Activated CD8-positive, alpha-beta T cell treated with anti-CD3 and anti-CD28 coated beads for 36 hours (primary cell): Measurements from ENCODE around the gene INKA2. TPM values are rescaled to one million over a fixed set of nuclear protein-coding genes. Genes with fewer than 3 reads are reported as not detected.

Source experiments
- ATAC-seq: fragments of 200-7000 bp; cut with Tn5 transposase; one replicate; pipeline ENCODE4 v1.10.0; 2021; ENCODE audit warnings: mild to moderate bottlenecking, moderate library complexity
- CTCF ChIA-PET: fragments of 350-600 bp; sonication (Branson Sonifier 250); formaldehyde crosslinking; loops from one replicate; lab custom pipeline; 2021; ENCODE audit warnings: antibody characterized with exemption; lab: Charles Lee
- POLR2A ChIA-PET: fragments of 350-600 bp; sonication (Branson Sonifier 250); formaldehyde crosslinking; loops from one replicate; lab custom pipeline; 2021; ENCODE audit warnings: antibody characterized with exemption; lab: Charles Lee
- DNase-seq: peaks from one replicate; pipeline ENCODE4 v3.0.0-alpha.2; 2020
- H3K27ac Mint-ChIP-seq: one replicate; pipeline ENCODE4 v1.8.0; 2021; ENCODE audit warnings: mild to moderate bottlenecking, mixed read lengths
- H3K27me3 Mint-ChIP-seq: one replicate; pipeline ENCODE4 v1.8.0; 2021; ENCODE audit warnings: mixed read lengths
- H3K36me3 Mint-ChIP-seq: one replicate; pipeline ENCODE4 v1.8.0; 2021; ENCODE audit warnings: low read depth, mixed read lengths
- H3K4me1 Mint-ChIP-seq: one replicate; pipeline ENCODE4 v1.8.0; 2021; ENCODE audit warnings: low read depth, mixed read lengths
- H3K4me3 Mint-ChIP-seq: one replicate; pipeline ENCODE4 v1.8.0; 2021; ENCODE audit warnings: mild to moderate bottlenecking, moderate library complexity, mixed read lengths
- H3K9me3 Mint-ChIP-seq: one replicate; pipeline ENCODE4 v1.8.0; 2021; ENCODE audit warnings: mixed read lengths
- intact Hi-C: fragments of 100-400 bp; cut with micrococcal nuclease; formaldehyde crosslinking; loops from one replicate; pipeline ENCODE4 v1.10.0; 2022
- total RNA-seq, 2 experiments: library from RNA; stranded (reverse); gene quantifications; one replicate each; pipeline ENCODE4 v1.2.3, GENCODE V29; 2021
- TF ChIP-seq, protein P1 (sequence below): fragments of 200-600 bp; IDR thresholded peaks from one replicate; pipeline ENCODE4 v1.8.0; 2022; ENCODE audit warnings: antibody characterized with exemption, mild to moderate bottlenecking

Gene INKA2
- total RNA-seq = 1 to 10 TPM; 1.7 to 2.3 TPM

DNA sequence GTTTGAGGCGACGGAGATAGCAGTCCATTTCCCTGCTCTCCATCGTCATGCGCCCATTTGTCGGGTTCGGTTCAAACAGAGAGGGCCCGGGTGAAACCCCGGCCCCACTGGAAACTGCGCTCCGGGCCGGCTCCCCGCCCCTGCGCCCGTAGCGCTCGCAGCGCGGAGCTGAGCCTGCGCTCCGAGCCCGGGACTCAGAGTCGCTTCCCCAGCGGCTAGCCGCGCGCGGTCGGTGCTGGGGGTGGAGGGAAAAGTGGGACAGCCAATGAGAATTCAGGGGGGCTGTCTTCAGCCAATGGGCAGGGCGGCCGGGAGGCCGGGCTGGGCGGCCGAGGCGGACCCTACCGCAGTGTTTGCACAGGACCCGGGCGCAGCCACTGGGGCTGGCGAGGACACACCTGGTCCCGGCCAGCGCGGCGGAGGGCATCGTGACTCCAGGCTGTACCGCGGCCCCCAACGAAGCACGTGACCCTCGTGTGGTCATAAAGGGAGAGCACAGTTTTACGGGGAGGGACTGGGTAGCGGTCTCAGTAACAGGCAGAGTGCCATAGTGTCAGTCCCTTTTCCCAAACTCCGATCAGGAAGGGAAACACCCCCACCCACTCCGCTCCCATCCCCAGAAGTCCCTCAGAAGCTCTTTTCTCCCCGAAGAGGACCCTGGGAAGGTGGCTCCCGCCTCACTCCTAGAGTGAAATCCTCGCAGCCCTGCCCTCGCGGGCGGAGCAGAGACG, at the start of gene INKA2:
Gene INKA2, minus strand, starts transcription at position 202 of the 731 bp plus-strand sequence. Its CDS starts 153 bp downstream, at position 49.
- ATAC-seq = peak; percentile 82
- no peaks in the 10 kb centered on the region for H3K36me3 Mint-ChIP-seq
- H3K27ac Mint-ChIP-seq = peak within 1 kb of the TSS; percentile 75
- H3K4me3 Mint-ChIP-seq = peak within 1 kb of the TSS; percentile 82
- intact Hi-C loops = no loop called here
- ChIA-PET POLR2A (interaction anchor here (0.9 to 2.9 kb wide), 7 partner anchors 10 to 287 kb away, joined by 3 to 11 read pairs (median 8); no protein-coding TSS in a partner anchor), CTCF (interaction anchor here (0.8 to 5.1 kb wide), 10 partner anchors 8 to 231 kb away, joined by 3 to 47 read pairs (median 6); no protein-coding TSS in a partner anchor)
- DNase-seq = peak; percentile 84
- H3K27me3 Mint-ChIP-seq = peaks cover 33% of the 10 kb centered on the region
- H3K4me1 Mint-ChIP-seq = peaks cover 13% of the 10 kb centered on the region
- TF ChIP-seq, protein P1, sequence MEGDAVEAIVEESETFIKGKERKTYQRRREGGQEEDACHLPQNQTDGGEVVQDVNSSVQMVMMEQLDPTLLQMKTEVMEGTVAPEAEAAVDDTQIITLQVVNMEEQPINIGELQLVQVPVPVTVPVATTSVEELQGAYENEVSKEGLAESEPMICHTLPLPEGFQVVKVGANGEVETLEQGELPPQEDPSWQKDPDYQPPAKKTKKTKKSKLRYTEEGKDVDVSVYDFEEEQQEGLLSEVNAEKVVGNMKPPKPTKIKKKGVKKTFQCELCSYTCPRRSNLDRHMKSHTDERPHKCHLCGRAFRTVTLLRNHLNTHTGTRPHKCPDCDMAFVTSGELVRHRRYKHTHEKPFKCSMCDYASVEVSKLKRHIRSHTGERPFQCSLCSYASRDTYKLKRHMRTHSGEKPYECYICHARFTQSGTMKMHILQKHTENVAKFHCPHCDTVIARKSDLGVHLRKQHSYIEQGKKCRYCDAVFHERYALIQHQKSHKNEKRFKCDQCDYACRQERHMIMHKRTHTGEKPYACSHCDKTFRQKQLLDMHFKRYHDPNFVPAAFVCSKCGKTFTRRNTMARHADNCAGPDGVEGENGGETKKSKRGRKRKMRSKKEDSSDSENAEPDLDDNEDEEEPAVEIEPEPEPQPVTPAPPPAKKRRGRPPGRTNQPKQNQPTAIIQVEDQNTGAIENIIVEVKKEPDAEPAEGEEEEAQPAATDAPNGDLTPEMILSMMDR = no peak
- no peaks in the 10 kb centered on the region for H3K9me3 Mint-ChIP-seq

DNA sequence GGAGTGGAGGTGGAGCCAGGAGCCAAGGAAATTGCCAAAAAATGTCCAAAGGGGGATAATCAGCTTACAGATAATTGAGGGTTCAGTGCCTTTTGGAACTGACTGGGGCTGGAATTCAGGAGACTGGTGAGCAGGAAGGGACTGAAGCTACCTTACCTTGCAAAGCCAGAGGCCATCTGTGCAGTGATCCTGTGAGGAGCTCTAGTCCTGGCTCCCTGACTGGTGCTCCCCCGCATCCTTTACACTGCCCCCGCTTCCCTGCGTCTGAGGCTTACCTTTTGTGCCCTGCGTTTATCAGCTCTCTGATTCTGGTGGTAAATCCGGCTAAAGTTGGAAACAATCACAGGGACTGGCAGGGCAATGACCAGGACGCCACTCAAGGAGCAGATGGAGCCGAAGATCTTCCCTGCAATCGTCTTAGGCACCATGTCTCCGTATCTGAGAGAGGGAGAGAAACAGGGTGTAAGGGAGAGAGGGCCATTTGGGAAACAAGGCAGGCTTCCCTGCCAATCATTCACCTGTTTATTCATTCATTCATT, 47.5 kb upstream of the INKA2 start:
- H3K36me3 Mint-ChIP-seq = no peaks in the 10 kb centered on the region
- ChIA-PET POLR2A (no interaction called here), CTCF (no interaction called here)
- peaks cover 3% of the 10 kb centered on the region for H3K27me3 Mint-ChIP-seq
- DNase-seq = no peak
- no peaks in the 10 kb centered on the region for H3K9me3 Mint-ChIP-seq
- H3K4me1 Mint-ChIP-seq = no peaks in the 10 kb centered on the region
- TF ChIP-seq, protein P1 = no peak
- no peak overlapping the region for H3K27ac Mint-ChIP-seq
- no peak for ATAC-seq
- intact Hi-C loops = no loop called here
- no peak overlapping the region for H3K4me3 Mint-ChIP-seq

DNA sequence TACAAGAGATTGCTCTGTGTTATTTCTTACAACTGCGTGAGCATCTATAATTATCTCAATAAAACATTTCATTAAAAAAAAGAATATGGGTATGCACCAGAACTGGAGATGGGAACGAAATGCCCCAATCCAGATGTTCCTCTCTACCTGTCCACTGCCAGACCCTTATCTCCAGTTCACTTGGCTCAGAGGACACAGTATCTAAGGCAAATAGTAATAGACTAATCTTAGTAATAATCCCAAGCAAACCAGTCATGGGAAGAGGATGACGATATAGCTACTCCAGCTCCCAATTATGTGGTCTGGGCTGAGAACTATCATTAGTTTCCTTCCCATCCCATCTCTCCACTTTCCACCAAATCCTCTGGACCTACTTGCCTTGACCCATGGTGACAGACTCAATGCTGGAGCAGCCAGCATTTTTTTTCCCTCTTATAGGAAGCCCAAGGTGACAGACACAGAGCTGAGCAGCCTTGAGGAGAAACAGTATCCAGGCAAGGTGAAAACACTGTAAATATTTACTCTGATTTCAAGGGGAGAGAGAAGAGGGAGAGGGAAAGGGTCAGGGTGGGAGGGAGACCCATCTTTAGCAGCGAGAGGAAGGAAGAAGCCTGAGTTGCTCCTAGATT, 45.2 kb upstream of the INKA2 start:
- TF ChIP-seq, protein P1 = no peak

DNA sequence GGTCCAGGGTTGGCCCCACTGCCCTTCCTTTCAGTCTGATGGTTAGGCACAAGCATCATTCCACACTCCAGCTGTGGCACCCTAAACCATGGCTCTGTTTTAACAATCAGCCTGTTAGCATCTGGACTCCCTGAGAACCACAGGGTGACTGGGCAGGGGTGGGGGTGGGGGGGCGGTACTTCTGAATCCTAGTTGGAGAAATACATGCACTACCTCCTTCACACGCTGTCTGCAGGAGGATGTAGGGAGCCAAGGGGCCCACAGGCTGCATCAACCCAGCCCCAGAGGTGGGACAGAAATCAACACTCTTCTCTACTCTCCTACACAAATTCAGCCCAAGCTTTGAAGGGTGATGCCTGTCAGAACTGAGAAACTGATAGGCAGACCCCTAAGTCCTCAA, 40.4 kb upstream of the INKA2 start:
- ChIA-PET CTCF (no interaction called here), POLR2A (no interaction called here)
- Mint-ChIP-seq H3K9me3 (no peaks in the 10 kb centered on the region), H3K4me3 (no peak overlapping the region), H3K36me3 (no peaks in the 10 kb centered on the region), H3K27ac (no peak overlapping the region), H3K27me3 (no peaks in the 10 kb centered on the region), H3K4me1 (no peaks in the 10 kb centered on the region)
- ATAC-seq (no peak), DNase-seq (no peak)
- TF ChIP-seq, protein P1 = no peak
- intact Hi-C loops = no loop called here

More for the DNA sequence above, 45.2 kb upstream of the INKA2 start:
- ChIA-PET CTCF (interaction anchor here (0.8 kb wide), 1 partner anchor 15 kb away, joined by 4 read pairs; no protein-coding TSS in a partner anchor), POLR2A (no interaction called here)
- Mint-ChIP-seq H3K4me3 (no peak overlapping the region), H3K27me3 (no peaks in the 10 kb centered on the region), H3K4me1 (no peaks in the 10 kb centered on the region), H3K9me3 (no peaks in the 10 kb centered on the region), H3K36me3 (no peaks in the 10 kb centered on the region), H3K27ac (no peak overlapping the region)
- ATAC-seq (no peak), DNase-seq (no peak)
- intact Hi-C loops = no loop called here
